PC-9 (cell line): Measurements from ENCODE around the gene ZNF831.

Experiments
- CTCF ChIP-seq: fragments of 200-600 bp; sonication (generic); conservative IDR thresholded peaks from 2 replicates; pipeline ENCODE4 v1.6.1; 2017; ENCODE audit warnings: mixed run types, antibody characterized with exemption, mild to moderate bottlenecking, moderate library complexity
- EZH2 ChIP-seq: fragments of 200-600 bp; sonication (generic); IDR thresholded peaks from 2 replicates; pipeline ENCODE4 v1.8.0; 2017; ENCODE audit warnings: antibody characterized with exemption, low read depth

- TF ChIP-seq EZH2 (no peak), CTCF (no peak)
Observed at GRCh38 chr20:59160389-59161115, 3.1 kb upstream of the ZNF831 start.
